ENCODE measurements around the gene CHRNA1.
"Not testable (repeated sequence)": the region's sequence is repeated elsewhere in the genome, so short reads cannot be mapped to it uniquely, and the experiment has no call there.

The CHRNA1 gene

GRCh38 chr2:174729797-174730697 is 34.2 kb downstream of the CHRNA1 start:
- Mint-ChIP-seq H3K27me3 (peaks cover 60 to 82% of the 10 kb centered on the region in 2 donors), H3K27ac (peak overlapping the region; percentile 75), H3K9me3 (no peaks in the 10 kb centered on the region), H3K4me1 (peaks cover 10 to 14% of the 10 kb centered on the region in 2 donors), H3K4me3 (peak overlapping the region; percentile 79 to 82), H3K36me3 (no peaks in the 10 kb centered on the region)
- DNase-seq (no peak), ATAC-seq (replicated peaks) (peak; percentile 60 to 78)

- Mint-ChIP-seq H3K27me3 (peaks cover 60 to 69% of the 10 kb centered on the region in 2 donors), H3K27ac (no peak overlapping the region), H3K9me3 (peaks cover 0 to 3% of the 10 kb centered on the region in 2 donors), H3K4me3 (no peak overlapping the region), H3K36me3 (no peaks in the 10 kb centered on the region), H3K4me1 (peaks cover 10 to 14% of the 10 kb centered on the region in 2 donors)
- ATAC-seq (replicated peaks) (no peak), DNase-seq (no peak)
Measured at GRCh38 chr2:174728096-174728495, 36.2 kb downstream of the CHRNA1 start.

GRCh38 chr2:174726212-174726611 is 38.1 kb downstream of the CHRNA1 start:
- H3K27me3 Mint-ChIP-seq, result peaks cover 52 to 65% of the 10 kb centered on the region in 2 donors
- H3K4me3 Mint-ChIP-seq, result no peak overlapping the region
- ATAC-seq (replicated peaks) (no peak), DNase-seq (no peak)
- peaks cover 10 to 14% of the 10 kb centered on the region in 2 donors for H3K4me1 Mint-ChIP-seq
- H3K27ac Mint-ChIP-seq, result no peak overlapping the region
- H3K36me3 Mint-ChIP-seq, result peaks cover 0 to under 1% of the 10 kb centered on the region in 2 donors
- peaks cover under 1 to 4% of the 10 kb centered on the region in 2 donors for H3K9me3 Mint-ChIP-seq

- Mint-ChIP-seq H3K27ac (no peak overlapping the region), H3K4me3 (no peak overlapping the region), H3K4me1 (peaks cover 0 to under 1% of the 10 kb centered on the region in 2 donors), H3K9me3 (peaks cover 4 to 7% of the 10 kb centered on the region in 2 donors), H3K27me3 (peaks cover 35 to 49% of the 10 kb centered on the region in 2 donors), H3K36me3 (peaks cover 4 to 5% of the 10 kb centered on the region in 2 donors)
- DNase-seq (no peak), ATAC-seq (replicated peaks) (no peak)
Measured at GRCh38 chr2:174722942-174723592, 41.2 kb downstream of the CHRNA1 start.

GRCh38 chr2:174719016-174719415 is 45.3 kb downstream of the CHRNA1 start:
- no peak for ATAC-seq (replicated peaks)
- Mint-ChIP-seq H3K36me3 (peaks cover 4 to 5% of the 10 kb centered on the region in 2 donors), H3K4me1 (peaks cover 4 to 16% of the 10 kb centered on the region in 2 donors), H3K4me3 (no peak overlapping the region), H3K27me3 (peaks cover 29 to 36% of the 10 kb centered on the region in 2 donors), H3K9me3 (peaks cover 4 to 7% of the 10 kb centered on the region in 2 donors), H3K27ac (no peak overlapping the region)
- DNase-seq, result no peak

- DNase-seq, result no peak
- H3K36me3 Mint-ChIP-seq, result peaks cover 4 to 5% of the 10 kb centered on the region in 2 donors
- H3K27ac Mint-ChIP-seq, result peak overlapping the region; percentile 7
- H3K9me3 Mint-ChIP-seq, result peaks cover 4% of the 10 kb centered on the region in 2 donors
- peaks cover 24 to 36% of the 10 kb centered on the region in 2 donors for H3K27me3 Mint-ChIP-seq
- ATAC-seq (replicated peaks), result no peak
- H3K4me1 Mint-ChIP-seq, result peaks cover 4 to 16% of the 10 kb centered on the region in 2 donors
- no peak overlapping the region for H3K4me3 Mint-ChIP-seq
Measured at GRCh38 chr2:174718591-174718990, 45.7 kb downstream of the CHRNA1 start.

- DNase-seq, result no peak
- Mint-ChIP-seq H3K9me3 (peaks cover 4% of the 10 kb centered on the region in 2 donors), H3K4me3 (no peak overlapping the region), H3K36me3 (peaks cover 4 to 5% of the 10 kb centered on the region in 2 donors), H3K4me1 (peaks cover 4 to 16% of the 10 kb centered on the region in 2 donors), H3K27me3 (peaks cover 24 to 36% of the 10 kb centered on the region in 2 donors), H3K27ac (no peak overlapping the region)
- no peak for ATAC-seq (replicated peaks)
Measured at GRCh38 chr2:174717916-174718315, 46.4 kb downstream of the CHRNA1 start.

- H3K36me3 Mint-ChIP-seq, result peaks cover 4 to 5% of the 10 kb centered on the region in 2 donors
- peak overlapping the region; percentile 42 for H3K27ac Mint-ChIP-seq
- H3K4me1 Mint-ChIP-seq, result peaks cover 4 to 16% of the 10 kb centered on the region in 2 donors
- H3K9me3 Mint-ChIP-seq, result peaks cover 4% of the 10 kb centered on the region in 2 donors
- peak overlapping the region in 1 of 2 donors; percentile 52 for H3K4me3 Mint-ChIP-seq
- H3K27me3 Mint-ChIP-seq, result peaks cover 24 to 35% of the 10 kb centered on the region in 2 donors
- ATAC-seq (replicated peaks) (peak; percentile 71 to 80), DNase-seq (no peak)
Measured at GRCh38 chr2:174717273-174717672, 47.0 kb downstream of the CHRNA1 start.

- no peak for DNase-seq
- Mint-ChIP-seq H3K27me3 (peaks cover 21 to 30% of the 10 kb centered on the region in 2 donors), H3K4me1 (peaks cover 4 to 16% of the 10 kb centered on the region in 2 donors), H3K27ac (no peak overlapping the region), H3K36me3 (peaks cover 4 to 5% of the 10 kb centered on the region in 2 donors), H3K4me3 (no peak overlapping the region), H3K9me3 (peaks cover 4% of the 10 kb centered on the region in 2 donors)
- ATAC-seq (replicated peaks), result peak; percentile 45 to 54
Measured at GRCh38 chr2:174716785-174717184, 47.5 kb downstream of the CHRNA1 start.

GRCh38 chr2:174713686-174714085 is 50.6 kb downstream of the CHRNA1 start:
- Mint-ChIP-seq H3K27me3 (peaks cover 15 to 33% of the 10 kb centered on the region in 2 donors), H3K27ac (no peak overlapping the region), H3K4me3 (no peak overlapping the region), H3K9me3 (peaks cover 0 to 4% of the 10 kb centered on the region in 2 donors), H3K36me3 (peaks cover 0 to 2% of the 10 kb centered on the region in 2 donors), H3K4me1 (peaks cover 4 to 16% of the 10 kb centered on the region in 2 donors)
- ATAC-seq (replicated peaks) (no peak), DNase-seq (no peak)

- no peak overlapping the region for H3K27ac Mint-ChIP-seq
- no peak overlapping the region for H3K4me3 Mint-ChIP-seq
- DNase-seq (no peak), ATAC-seq (replicated peaks) (no peak)
- H3K4me1 Mint-ChIP-seq, result no peaks in the 10 kb centered on the region
- H3K9me3 Mint-ChIP-seq, result peaks cover 0 to 4% of the 10 kb centered on the region in 2 donors
- no peaks in the 10 kb centered on the region for H3K36me3 Mint-ChIP-seq
- H3K27me3 Mint-ChIP-seq, result peaks cover 23 to 48% of the 10 kb centered on the region in 2 donors
Measured at GRCh38 chr2:174711206-174711605, 53.1 kb downstream of the CHRNA1 start.

GRCh38 chr2:174709416-174710004 is 54.8 kb downstream of the CHRNA1 start:
- not testable (repeated sequence) for H3K36me3 Mint-ChIP-seq; DNase-seq; H3K27ac Mint-ChIP-seq; H3K4me3 Mint-ChIP-seq; ATAC-seq (replicated peaks); H3K4me1 Mint-ChIP-seq; H3K9me3 Mint-ChIP-seq
- peaks cover 16 to 38% of the 10 kb centered on the region in 2 donors for H3K27me3 Mint-ChIP-seq

GRCh38 chr2:174708713-174709112 is 55.6 kb downstream of the CHRNA1 start:
- no peak for ATAC-seq (replicated peaks)
- Mint-ChIP-seq H3K36me3 (no peaks in the 10 kb centered on the region), H3K9me3 (peaks cover 0 to 4% of the 10 kb centered on the region in 2 donors), H3K27ac (no peak overlapping the region), H3K27me3 (peaks cover 16 to 36% of the 10 kb centered on the region in 2 donors), H3K4me3 (no peak overlapping the region), H3K4me1 (no peaks in the 10 kb centered on the region)
- no peak for DNase-seq

GRCh38 chr2:174705321-174705720 is 59.0 kb downstream of the CHRNA1 start:
- Mint-ChIP-seq H3K27me3 (peaks cover 28 to 55% of the 10 kb centered on the region in 2 donors), H3K36me3 (no peaks in the 10 kb centered on the region), H3K27ac (no peak overlapping the region), H3K4me1 (no peaks in the 10 kb centered on the region), H3K9me3 (peaks cover 0 to 4% of the 10 kb centered on the region in 2 donors), H3K4me3 (no peak overlapping the region)
- ATAC-seq (replicated peaks), result no peak
- DNase-seq, result no peak

Data from stimulated activated naive B cell treated with anti-CD40 and anti-IgM and Interleukin-4, amounts not matched to agents 10 μg/mL and 1 μg/mL and 100 μg/mL, for 72 hours (primary cell).